ENCODE results near the gene GNAT3. TPM values are rescaled to one million over a fixed set of nuclear protein-coding genes. Genes with fewer than 3 reads are reported as not detected.

GNAT3 gene
- total RNA-seq, 1 experiment from 2014 or later, result not detected

DNA sequence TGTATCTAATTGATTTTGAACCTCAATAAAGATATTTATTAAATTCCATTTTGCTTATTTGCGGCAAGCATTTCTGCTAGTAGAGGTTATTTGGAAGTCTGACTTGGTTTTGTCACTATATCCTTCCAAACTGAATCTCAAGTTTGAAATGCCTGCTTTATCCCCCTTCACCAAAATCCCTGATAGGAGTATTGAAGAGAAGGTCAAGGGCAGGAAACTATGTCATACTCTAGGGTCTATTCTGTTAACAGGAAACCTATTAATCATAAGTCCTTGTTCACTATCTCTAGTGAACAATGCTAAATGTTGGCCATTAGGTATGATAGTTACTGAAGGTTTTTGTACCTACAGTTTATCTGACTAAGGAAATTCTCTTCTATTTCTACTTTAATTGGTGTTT lies 11.5 kb downstream of the GNAT3 start:
- DNase-seq (ENCODE audit: low read depth), result no peak

DNA sequence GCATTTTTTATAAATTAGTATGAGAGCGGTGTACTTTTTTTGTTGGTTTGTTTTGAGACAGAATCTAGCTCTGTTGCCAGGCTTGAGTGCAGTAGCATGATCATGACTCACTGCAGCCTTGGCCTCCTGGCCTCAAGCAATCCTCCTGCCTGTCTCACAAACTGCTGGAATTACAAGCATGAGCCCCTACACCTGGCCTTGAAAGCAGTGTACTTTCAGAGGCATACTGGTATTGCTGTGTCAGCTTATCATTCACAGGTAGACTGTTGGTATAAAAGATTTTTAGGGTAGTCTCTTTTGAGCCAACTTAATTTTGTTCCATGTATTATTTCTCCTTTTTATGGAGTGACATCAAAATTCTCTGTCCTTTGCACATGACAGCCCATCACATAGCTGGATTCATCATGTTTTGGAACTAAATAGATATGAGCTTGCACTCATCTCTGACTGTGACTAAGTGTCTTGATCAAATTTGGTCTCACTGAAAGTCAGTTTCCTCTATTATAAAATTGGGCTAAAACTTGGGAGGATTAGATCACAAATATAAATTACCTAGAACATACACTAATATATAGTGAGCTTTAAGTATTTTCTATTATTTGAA lies 12.4 kb downstream of the GNAT3 start:
- DNase-seq (ENCODE audit: low read depth), result peak; percentile 85

DNA sequence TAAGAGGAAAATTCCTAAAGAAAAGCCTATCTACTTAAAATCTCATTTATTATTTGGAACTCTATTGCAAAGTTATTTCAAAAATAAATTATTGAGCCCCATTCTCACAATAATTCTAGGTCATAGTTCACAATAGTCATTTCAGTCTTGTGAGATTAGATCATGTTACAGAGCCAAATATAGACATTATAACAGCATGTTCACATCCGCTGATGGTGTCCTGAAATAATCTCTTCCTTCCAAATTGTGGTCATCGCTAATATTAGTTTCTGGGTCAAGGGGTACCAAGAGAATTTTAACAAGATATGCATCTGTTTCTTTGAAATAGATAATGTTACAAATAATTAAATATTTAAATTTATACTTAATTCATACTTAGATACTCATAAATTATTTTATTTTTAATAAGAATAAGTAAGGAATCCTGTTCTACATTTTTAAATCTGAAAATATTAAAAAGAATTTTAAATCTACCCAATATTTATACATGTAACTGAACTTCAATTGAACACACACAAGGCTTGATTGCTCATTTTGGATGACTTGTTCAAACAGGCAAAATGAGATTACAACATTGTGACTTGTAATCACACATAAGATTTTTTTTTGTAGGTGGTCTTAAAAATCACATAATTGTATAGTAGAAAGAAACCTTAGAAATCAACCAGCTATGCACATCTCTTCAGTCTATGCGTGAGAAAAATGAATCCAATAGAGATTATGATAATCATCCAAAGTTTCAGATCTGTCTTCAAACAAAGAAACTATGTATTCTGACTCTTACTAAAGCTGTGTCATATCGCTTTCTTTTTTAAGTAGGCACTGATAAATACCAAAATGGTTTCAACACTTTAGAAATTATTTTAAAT lies 13.1 kb downstream of the GNAT3 start:
- DNase-seq (ENCODE audit: low read depth), result peak; percentile 40

DNA sequence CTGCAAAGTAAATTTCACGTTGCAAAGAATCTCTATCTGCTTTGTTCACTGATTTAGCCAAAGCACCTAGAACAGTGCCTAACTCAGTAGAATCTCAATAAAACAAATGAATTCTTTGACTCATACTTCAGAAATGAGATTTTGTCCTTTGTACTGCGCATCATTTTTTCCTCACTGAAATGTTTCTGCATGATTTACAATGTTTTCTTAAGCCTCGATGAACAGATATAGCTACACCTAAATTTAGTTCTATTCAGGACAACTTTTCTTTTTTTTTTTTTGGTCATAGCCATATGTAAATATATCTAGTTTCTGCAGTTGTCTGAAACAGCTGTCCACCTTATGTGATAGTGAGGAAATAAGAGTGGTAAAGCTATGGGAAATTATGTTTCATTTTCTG lies 15.3 kb downstream of the GNAT3 start:
- DNase-seq (ENCODE audit: low read depth), result peak; percentile 28

DNA sequence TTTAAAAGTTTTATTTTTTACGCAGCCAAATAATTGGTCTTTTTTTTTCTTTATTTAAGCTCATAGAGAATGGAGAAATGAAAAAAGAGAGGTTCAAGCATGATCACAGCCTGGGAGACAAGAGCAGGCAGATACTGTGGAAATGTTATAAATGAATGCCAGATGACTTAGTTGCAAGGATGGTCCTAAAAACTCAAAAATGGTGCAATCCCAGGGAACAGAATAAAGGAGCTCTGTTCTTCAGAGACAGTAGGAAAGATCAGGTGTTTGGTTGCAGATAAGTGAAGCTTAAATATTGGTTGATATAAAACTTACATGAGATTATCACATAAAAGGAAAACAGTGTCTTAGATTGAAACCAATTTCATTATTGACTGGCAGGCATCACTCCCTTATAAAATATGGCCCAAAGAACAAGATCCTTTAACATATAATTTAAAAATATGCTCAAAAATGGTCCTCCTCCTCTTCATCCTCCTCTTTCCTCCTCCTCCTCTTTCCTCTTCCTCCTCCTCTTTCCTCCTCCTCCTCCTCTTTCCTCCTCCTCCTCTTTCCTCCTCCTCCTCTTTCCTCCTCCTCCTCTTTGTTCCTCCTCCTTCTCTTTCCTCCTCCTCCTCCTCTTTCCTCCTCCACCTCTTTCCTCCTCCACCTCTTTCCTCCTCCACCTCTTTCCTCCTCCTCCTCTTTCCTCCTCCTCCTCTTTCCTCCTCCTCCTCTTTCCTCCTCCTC lies 18.6 kb downstream of the GNAT3 start:
- no peak for DNase-seq (ENCODE audit: low read depth)

DNA sequence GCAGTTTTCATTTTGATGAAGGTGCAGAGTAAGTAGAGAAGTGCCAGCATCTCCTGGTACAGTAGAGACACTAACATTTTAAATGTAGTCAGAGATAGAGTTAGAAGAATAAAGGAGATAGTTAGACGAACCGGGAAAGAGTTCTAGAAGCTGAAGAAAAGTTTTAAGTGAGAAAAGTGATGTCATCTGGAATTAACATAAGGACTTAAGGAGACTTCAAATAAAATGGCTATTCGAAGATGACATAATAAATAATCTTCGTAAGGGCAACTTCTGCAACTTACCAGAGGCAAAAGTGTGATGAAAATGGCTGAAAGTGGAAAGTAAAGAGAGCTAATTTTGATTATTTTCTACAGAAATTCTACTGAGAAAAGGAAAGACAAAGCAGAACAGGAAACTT lies 20.4 kb downstream of the GNAT3 start:
- no peak for DNase-seq (ENCODE audit: low read depth)

DNA sequence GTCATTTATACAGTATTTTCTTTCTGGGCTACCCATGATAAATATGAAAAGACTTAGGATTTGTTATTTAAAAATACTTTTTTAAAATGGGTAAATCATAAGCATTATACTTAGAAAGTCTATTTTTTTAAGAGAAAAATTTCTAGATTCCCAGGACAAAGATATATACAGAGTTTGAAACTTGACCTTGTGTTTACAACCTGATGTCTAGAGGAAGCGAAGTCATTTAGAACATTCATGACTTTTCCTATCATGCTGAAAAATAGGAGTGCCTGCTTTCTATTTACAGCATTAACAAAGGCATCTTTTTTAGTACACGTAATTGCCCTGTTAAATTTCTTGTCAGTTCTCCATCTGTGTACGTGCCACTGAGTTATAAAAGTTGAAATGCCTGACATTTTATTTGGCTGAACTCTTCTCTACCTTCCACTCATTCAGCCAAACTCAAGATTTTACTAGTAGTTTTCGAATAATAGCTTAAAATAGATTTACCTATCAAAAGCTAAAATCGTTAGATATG lies 23.0 kb downstream of the GNAT3 start:
- peak; percentile 10 for DNase-seq (ENCODE audit: low read depth)

DNA sequence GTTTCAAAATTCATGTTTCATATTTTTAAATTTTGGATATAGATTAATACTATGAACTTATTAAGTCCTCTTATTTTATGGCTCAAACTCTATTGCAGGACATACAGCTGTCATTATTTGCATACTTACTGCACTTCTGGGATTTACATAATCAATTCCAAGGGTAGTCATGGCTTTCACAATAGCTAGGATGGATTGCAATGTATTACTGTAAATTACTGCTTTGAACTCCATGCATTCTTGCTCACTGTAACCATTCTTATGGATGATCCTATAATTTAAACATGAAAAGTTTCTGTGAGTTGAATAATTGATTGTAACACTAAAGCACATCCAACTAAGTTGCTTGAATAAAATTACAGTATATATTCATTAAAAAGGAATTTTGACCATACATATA lies 23.5 kb downstream of the GNAT3 start:
- DNase-seq (ENCODE audit: low read depth), result no peak

DNA sequence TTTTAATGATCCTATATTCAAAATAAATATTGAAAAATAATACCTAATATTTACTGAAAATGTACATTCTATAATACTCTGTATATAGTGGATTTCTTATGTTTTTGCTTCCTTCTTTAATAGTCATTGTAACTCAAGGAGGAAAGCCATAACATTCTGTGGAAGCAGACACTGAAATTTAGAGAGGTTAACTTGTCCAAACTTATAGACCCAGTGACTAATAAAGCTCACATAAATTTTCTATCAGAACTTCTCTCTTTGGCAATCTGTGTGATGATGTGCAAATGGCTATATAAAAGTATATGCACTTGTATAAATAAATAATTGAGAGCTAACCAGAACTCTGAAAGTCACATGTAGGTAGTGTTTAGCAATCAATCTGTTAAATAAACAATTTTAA lies 26.1 kb downstream of the GNAT3 start:
- no peak for DNase-seq (ENCODE audit: low read depth)

DNA sequence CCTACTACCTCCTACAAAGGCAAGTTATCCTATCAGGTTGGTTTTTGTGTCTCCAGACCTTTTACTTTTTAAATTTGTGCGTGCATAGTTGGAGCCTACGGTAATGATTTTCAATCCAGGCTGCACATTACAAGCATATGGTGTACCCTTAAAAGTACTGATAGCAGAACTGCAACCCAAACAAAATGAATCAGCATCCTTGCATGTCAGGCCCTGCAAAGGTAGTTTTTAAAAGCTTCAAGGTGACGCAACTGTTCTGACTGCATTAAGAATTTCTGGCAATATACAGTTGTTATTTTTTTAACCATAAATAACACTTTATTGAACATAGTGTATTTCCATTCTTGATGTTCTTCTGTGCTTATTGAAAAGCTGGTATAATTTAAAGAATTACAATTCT lies 28.9 kb downstream of the GNAT3 start:
- no peak for DNase-seq (ENCODE audit: low read depth)

DNA sequence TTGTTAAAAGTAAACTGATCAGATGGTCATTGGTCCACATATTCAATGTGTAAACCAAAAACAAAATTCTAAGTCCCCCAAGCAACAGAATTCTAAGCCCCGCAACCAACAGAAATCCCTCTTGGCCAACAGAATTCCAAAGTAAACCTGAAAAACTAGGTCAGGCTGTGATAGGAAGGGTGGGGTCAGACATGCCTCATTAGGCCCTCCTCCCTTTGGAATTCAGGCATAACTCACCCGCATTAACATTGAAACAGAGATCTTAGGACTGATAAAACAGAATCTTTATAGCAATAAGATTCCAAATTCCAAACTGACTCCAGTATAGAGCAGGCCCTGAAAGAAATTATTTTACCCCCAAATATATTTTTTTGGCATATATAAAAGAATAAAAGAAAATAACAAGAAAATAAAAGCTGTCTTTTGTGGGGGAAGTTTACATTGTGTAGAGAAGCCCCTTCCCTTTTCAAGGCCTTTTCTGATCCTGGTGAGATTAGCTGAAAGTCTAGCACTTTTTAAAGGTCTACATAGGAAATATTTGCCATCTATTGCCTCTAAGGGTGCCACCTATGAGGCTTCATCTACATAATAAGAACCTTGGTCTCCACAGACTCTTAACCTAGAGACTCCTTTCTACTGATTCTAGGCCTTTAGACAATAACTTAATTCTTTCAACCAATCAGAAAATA lies 30.5 kb downstream of the GNAT3 start:
- peak; percentile 69 for DNase-seq (ENCODE audit: low read depth)

DNA sequence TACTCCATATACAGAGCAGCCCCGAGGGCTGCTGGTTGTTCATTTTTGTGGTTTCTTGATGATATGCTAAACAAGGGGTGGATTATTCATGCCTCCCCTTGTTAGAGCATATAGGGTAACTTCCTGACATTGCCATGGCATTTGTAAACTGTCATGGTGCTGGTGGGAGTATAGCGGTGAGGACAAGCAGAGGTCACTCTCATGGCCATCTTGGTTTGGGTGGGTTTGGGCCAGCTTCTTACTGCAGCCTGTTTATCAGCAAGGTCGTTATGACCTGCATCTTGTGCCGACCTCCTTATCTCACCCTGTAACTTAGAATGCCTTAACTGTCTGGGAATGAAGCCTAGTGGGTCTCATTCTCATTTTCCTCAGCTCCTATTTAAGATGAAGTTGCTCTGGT lies 31.3 kb downstream of the GNAT3 start:
- peak; percentile 77 for DNase-seq (ENCODE audit: low read depth)

DNA sequence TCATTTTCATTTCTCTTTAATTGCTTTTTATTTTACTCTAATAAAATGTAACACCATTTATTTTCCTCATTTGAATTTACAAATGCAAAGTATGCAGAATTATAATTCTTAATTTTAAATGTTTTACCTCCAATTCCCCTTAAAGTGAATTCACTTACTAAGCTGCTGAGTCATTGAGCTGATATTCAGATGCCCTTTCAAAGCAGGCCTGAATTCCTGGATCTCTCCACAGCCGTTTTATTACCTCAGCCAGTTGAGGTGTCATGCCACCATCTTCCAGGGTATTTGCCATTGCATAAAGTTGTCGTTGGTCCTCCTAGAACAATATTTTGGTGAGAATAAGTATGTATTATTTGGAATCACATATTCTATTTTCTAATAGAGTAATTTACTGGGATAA lies 33.2 kb downstream of the GNAT3 start:
- peak; percentile 74 for DNase-seq (ENCODE audit: low read depth)

DNA sequence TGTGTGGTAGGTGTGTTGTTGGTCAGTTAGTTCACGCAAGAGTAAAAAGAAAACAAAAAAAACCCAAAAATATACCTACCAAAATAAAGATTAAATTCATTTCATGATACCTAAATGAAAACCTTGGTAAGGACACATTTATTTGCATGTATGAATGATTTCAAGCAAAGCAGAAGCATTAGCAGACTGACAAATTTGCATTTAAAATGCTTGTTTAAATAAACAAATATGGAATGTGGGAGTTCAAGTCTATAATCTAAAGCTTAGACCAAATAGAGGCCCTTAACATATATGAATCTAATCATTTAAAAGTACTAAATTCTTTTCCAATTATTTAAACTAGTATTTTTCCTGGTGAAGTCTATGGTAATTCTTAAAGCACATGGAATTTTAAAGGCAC lies 35.8 kb downstream of the GNAT3 start:
- no peak for DNase-seq (ENCODE audit: low read depth)

DNA sequence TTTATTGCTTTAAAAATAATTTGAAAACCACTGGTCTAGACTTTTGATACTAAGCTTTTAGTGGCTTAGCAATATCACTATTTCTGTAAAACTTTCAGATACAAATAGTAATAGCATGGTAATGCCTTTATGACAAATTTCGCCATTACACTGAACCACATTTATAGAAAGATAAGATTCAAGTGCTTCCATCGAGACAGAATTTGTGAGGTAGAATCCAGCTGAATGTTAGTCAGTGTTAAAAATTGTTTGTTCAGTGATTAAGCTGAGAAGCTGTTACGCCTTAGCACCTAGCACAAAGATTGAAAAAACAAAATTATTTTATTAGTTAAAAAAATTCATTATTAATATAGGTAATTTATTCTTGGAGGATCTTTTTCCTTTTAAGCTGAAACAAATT lies 36.5 kb downstream of the GNAT3 start:
- DNase-seq (ENCODE audit: low read depth), result no peak

DNA sequence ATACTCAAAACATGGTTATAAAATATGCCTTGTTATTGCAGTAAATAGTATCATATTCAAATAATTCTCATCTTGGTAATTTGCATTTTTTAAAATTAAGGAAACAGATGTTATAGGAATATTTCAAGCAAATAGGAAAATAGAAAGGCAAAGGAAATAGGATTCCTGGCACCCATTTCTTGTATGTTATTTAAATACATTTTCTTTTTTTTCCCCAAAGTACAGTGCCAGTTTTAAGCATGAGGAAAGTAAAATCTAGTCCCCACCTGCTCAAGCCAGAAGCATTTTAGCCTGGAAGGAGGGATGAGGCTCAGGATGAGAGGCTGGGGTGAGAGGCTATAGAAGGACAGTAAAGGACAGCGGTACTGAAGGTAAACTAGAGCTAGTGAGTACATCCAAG lies 38.1 kb downstream of the GNAT3 start:
- DNase-seq (ENCODE audit: low read depth), result no peak

DNA sequence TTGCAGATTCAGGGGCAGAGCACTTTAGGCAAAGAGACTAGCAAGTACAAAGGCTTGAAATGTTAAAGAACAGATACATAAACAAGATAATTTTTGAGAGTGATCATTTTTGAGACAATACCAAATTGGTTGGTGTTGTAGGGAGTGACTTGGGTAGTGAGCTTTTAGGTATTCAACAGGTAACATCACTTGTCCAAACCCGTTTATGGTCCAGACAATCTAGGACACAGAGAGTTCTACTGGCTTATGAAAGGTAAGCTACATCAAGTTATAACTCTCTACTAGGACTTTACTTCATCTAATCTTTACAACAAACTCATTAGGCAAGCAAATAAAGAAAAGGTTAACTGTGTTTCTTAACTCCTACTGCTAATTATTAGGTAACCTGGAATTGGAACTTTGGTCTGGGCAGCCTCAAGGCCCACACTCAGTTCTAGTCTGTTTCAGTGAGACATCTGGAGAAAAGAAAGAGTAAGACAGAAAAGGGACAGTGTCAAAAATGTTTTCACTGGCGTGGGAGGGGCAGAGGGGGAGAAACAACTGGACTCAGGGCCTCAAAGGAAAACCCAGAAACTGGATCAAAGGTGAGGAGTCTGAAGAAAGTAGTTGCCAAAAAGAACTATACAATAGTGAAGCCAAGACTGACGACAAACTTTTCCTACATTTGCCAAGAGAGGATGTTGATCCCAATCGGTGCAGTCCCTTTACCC lies 39.2 kb downstream of the GNAT3 start:
- DNase-seq (ENCODE audit: low read depth), result no peak

DNA sequence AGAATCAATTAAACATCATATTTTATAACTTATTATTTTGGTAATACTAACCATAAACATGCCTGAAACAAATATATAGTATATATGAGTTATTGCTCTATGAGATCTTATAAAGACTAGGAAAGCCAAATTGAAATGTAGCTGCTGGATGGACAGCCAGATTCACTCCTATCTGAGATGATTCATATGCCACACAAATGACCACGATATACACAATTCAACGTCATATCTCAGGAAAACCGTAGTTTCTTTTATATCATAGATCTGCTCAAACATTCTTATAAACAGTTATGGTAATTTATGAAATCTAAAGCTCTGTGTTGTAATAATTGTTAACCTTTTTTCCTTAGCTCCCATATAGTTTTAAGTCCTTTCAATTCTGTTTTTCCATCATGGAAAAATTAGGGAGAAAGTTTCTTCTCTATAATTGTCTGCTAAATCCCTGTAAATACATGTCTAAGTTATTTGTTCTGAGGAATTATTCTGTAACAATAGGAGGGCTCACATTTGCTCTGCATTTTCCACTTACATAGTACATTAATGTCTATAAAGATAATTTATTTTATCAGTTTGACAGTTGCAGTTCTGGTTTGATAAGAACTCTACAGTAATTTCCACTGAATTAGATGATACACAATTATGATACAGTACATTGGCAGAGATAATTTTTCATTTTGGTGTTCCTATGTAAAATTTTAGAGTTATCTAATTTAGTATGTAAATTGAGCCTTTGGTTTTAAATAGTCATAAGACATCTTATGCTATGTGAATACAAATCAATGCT lies 42.7 kb downstream of the GNAT3 start:
- DNase-seq (ENCODE audit: low read depth), result peak; percentile 23

DNA sequence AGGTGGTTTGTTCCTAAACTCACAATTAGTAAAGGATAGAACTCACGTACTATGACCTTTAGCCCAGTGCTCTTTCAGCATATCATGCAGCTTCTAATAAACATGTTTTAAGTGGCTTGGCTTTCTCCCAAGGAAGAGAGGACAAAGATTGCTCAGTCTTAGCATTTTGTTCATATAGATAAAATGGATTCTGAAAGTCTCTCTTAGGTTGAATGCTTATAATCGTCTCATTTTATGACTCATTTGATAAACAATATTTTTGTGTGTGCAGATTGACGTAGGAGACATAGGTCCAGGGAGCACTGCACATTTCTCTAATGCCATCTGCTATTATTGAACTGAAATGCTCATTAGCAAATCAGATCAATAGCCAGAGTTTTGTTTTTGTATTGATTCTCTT lies 44.8 kb downstream of the GNAT3 start:
- peak; percentile 45 for DNase-seq (ENCODE audit: low read depth)

DNA sequence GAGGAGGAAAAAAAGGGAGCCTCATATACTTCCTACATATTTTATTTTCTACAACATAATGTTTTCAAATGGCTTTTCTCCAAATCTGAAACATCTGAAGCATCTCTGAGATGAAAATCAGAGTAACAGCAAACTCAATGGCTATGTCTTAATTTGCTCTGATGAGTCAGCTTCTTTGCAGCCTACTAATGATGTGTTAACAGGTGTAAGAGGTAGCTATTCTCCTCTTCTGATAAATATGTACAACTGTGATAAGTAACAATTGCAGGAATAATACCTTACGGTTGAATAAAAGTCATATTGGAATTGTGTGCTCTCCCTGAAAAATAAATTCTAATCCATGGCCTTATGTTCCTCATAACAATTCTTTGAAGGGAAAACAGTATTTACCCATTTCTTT lies 45.2 kb downstream of the GNAT3 start:
- DNase-seq (ENCODE audit: low read depth), result no peak

DNA sequence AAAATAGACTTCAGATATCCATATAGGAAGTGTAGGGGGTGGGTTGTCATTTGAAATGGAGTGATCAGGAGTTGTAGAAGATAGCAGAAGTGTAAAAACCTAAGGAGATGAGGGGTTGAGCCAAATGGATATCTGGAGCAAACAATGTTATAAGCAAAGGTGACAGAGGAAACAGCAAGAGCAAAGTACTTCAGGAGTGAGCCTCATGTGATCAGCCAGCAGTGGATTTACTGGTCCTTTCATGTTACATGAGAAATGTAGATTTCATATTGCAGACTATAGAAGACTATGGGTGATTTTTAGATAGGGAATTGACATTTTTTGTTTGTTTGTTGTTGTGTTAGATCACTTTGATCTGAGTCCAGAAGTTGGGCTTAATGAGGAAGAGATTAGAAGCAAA lies 47.7 kb downstream of the GNAT3 start:
- no peak for DNase-seq (ENCODE audit: low read depth)
